Activated naive CD4-positive, alpha-beta T cell treated with Interleukin-2 at 50 U/mL for 16 hours (primary cell): ENCODE data around the gene DPYSL4.

Source experiments
- DNase-seq: peaks from one replicate; pipeline ENCODE4 v3.0.0-alpha.2; 2020

DPYSL4 gene

DNA sequence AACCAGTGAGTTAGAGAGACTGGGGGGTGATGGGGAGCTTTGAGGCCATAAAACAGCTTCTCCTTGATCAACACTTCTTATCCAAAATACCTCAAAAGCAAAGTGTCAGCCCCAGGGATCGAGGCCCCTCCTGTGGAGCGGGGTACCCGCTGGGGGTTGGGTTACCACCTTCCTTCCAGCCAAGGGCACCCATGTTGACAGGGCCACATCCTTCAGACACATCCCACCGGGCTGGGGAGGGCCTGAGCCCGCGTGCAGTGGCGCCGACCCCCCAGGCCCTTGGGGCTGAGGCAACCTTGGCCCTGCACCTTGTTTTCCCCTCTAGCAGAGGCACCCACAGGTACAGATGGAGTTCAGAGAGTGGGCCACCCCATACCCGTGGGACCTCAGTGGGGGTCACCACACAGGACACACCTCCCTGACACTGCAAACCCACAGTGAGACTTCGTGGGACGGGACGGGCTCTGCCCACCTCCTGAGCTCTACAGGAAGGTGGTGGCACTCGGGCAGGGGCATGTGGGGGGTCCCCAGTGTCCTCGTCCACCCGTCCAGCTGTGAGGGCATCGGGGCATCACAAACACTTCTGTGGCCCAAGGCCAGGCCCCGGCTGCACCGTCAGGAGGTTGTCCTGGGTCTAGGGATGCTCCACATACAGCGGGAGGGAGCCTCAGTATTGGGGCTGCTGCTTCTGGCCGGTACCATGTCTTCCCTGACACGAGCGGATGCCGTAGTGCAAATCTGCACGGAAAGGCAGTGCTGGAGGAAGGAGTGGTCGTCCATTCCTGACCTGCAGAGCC, 10.7 kb downstream of the DPYSL4 start:
- no peak for DNase-seq

DNA sequence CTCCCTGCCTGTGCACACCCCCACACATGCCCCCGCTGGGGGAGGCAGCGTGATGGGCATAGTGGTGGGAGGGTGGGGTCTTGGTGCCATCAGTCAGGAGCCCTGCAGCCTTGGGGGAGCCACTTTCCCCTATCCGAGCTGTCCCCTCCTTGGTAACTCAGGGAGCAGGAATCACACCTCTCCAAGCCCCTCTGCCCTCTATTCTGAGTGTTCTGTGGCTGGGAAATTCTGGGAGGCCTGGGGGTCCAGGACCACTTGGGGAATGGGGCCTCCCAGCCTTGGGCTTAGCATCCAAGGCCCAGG, 11.3 kb downstream of the DPYSL4 start:
- DNase-seq: no peak

DNA sequence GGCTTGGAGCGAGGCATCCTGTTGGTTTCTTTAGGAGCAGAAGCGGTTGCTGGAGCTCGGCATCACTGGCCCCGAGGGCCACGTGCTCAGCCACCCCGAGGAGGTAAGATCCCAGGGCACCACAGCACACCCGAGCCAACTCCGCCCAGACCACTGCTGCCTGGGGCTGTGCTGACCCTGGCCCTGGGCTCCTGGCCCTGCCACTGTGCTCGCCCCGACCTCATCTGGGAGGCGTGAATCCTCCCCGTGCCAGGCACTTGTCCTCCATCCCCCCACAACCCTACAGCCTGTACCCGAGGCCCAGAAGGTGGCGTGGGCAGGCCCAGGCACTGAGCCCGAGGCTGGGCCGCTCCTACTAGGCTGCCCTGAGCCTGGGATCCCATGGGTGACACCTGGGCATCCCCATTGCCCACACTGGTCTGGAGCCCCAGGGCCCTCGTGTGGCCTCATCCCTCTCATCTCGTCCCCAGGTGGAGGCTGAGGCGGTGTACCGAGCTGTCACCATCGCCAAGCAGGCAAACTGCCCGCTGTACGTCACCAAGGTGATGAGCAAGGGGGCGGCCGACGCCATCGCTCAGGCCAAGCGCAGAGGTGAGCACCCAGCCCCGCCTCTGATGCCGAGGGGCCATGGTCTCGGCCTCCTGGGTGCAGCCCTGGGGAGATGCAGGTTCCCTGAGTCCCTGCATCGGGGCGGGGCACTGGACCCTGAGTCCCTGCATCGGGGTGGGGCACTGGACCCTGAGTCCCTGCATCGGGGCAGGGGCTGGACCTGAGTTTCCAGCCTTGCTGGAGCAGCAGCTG, 11.8 kb downstream of the DPYSL4 start:
- DNase-seq: no peak

DNA sequence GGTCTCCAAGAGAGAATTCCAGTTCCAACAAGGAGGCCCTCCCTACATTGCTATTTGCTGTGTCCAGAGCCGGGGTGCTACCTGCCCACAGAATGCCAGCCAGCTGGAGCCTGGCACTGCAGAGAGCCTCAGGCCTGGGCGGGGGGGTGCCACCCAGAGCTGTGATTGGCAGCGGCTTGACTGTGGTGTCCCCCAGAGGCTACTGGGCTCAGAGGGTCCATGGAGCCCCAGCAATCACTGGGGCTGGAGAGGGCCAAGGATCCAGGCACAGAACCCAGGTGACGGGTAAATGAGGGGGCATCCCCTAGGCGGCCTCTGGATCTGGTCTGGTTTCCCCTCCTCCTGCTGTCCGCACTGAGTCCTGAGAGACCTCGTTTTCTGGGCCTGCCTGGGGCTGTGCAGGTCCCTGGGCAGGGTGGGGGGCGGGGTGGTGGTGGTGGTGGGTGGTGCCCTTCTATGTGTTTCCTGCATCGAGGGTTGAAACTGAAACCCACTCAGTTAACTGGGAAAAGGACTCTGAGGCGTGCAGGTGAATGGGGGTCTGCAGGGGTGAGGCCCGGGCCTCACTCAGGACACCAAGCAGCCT, 12.6 kb downstream of the DPYSL4 start:
- no peak for DNase-seq

DNA sequence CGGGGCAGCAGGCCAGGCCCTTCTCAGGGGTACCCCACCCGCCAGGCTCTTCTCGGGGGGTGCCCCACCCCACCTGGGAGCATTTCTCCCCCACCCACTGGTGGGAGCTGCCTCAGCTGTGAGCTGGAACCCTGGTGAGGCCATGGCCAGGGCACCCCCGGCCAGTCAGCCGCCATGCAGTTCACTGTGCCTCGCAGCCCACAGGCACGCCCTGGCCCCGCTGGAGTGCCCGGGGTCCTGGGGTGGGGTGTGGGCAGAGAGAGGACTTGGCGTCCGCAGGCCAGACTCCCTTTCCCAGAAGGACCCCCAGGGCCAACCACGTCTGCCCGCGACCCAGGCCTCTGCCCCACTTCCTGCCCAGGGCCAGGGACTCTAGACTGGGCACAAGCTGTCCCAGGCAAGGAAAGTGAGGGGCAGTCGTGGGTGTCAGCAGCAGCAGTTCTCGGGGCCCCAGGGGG, 13.1 kb downstream of the DPYSL4 start:
- DNase-seq: no peak

DNA sequence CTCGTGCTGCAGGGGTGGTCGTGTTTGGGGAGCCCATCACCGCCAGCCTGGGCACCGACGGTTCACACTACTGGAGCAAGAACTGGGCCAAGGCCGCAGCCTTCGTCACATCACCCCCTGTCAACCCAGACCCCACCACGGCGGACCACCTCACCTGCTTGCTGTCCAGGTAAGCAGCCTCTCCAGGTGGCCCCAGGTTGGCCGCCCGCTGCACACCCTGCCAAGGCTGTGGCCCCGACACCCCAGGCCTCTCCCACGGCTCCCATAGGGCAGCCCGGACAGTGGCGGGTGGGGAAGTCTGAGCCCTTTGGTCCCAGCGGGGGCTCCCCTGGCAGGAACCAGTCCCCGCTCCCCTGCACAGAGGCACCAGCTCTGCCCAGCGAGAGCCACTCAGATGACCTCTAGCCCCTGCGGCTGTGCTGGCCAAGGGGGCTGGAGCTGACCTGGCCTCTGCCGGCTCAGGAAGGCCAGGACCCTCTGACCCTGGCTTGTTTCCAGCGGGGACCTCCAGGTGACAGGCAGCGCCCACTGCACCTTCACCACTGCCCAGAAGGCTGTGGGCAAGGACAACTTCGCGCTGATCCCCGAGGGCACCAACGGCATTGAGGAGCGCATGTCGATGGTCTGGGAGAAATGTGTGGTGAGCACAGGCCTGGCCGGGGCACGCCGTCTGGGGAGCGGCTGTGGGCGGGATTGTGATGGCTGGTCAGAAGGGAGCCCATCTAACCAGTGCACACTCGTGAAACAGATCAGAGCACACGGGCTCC, 13.8 kb downstream of the DPYSL4 start:
- DNase-seq: no peak

DNA sequence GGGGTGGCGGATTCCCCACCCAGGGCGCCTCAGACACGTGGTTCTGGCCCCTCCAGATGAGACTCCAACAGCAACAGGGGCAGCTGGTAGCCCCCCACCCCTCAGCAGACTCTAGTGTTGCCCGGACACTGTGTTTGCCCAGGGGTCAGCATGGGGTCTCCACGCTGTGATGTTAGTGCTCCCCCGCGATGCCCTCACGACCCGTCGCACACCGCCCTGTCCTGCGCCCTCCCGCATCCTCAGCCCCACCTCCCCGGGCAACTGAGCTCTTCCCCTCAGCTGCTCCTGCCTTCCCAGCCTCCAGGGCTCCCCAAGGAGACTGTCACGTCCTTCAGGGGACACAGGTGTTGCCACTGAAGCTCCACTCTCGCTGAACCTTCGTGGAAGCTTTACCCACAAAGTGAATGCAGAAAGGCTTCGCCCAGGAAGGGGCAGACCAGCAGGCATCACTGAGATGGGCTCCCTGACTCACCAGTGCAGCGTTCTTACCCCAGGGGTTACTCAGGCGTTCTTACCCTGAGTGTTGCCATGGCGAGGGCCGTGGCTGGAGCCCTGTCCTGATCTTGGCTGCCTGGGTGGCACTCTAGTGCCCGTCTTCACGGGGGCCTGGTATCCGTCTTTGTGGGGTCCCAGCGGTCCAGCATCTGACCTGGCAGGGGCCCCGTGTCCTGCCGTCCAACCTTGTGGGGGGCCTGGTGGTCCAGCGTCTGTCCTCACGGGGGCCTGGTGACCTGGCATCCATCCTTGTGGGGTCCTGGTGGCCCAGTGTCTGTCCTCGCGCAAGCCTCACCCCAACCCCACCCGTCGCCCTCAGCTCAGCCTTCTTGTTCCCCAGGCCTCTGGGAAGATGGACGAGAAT, 14.6 kb downstream of the DPYSL4 start:
- DNase-seq: no peak

DNA sequence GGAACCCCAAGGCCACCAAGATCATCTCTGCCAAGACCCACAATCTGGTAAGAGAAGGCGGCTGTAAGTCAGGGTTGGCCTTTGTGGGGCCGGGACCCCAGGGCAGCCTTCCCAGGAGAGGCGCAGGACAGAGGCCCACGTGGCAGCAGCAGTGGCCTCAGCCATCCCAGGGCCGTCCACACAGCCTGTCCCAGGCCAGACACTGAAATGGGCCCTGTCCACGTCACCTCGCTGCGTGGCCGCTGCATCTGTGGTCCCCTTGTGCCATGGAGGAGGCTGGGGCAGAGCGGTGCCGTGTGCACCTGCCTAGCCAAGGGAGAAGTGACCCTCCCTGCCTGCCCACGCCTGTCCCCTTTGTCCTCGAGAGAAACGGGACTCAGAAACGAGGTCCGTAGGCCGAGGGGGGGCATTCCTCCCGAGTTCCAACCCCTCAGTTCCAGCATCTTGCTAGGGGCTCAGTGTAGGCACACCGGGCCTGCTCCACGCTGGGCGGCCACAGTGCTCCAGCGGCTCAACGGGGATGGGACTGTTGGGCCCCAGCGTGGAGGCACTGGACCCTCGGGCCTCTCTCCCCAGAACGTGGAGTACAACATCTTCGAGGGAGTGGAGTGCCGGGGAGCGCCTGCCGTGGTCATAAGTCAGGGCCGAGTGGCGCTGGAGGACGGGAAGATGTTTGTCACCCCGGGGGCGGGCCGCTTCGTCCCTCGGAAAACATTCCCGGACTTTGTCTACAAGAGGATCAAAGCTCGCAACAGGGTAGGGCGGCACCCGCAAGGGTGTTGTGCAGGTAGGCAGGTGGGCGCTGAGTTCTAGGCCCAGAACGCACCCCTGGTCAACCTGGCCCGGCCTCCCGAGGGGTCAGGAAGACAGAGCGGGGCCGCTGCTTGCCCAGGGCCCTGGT, 15.6 kb downstream of the DPYSL4 start:
- DNase-seq: no peak

DNA sequence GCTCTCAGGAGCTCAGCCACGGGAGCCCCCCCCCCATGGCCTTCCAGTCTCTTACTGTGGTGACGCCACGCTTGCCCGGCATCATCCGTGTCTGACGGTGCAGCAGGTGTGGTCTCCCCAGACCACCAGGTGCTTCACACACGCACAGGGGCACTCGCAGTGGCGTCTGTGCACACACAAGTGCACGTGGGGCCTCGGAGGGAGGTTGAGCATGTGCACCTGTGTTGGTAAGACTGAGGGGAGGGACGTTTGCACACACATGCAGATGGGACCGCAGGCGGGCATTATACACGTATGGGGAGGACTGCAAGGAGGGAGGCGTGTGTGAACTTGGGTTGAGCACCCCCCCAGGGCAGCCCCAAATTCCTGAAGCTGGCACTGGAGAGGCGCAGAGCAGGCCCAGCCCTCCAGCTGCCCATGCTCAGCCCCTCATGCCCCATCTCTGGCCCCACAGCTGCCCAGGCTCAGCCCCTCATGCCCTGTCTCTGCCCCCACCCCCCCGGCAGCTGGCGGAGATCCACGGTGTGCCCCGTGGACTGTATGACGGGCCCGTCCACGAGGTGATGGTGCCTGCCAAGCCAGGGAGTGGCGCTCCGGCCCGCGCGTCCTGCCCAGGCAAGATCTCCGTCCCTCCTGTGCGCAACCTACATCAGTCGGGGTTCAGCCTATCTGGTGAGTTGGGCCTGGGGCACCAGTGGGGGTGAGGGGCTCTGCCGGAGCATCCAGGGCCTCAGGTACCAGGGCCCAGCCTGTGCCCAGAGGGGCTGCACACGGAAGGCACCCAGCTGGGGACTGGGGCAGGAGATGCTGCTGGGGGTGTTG, 16.7 kb downstream of the DPYSL4 start:
- no peak for DNase-seq

DNA sequence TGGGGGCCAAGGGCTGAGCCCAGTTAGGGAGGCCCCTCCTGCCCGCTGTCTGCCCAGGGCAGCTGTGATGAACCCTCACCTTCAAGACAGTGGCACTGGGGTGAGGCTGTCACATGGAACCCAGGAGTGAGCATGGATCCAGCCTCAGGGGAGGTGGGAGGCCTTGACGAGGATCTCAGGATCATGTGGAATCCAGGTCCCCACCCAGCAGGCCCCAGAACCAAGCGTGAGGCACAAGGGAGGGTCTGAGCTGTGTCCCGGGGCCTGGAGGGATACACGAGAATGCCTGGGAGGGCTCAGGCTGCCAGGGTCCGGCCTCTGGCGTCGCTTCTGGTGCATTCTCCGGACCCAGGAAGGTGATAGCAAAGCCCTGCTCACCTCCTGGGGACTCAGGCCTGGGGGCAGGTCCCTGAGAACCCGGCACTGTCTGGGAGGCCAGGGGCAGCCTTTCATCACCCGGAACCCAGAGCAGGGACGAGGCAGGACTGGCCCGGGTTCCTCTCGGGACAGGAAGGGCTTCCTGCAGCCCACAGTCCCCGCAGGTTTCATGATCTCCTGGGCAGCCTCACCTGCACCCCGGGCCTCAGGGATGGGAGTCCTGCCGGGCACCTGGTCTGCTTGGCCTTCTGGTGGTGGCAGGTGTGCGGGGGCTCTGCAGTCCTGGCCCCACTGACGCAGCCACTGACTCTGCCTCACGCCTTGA, 17.5 kb downstream of the DPYSL4 start:
- no peak for DNase-seq

DNA sequence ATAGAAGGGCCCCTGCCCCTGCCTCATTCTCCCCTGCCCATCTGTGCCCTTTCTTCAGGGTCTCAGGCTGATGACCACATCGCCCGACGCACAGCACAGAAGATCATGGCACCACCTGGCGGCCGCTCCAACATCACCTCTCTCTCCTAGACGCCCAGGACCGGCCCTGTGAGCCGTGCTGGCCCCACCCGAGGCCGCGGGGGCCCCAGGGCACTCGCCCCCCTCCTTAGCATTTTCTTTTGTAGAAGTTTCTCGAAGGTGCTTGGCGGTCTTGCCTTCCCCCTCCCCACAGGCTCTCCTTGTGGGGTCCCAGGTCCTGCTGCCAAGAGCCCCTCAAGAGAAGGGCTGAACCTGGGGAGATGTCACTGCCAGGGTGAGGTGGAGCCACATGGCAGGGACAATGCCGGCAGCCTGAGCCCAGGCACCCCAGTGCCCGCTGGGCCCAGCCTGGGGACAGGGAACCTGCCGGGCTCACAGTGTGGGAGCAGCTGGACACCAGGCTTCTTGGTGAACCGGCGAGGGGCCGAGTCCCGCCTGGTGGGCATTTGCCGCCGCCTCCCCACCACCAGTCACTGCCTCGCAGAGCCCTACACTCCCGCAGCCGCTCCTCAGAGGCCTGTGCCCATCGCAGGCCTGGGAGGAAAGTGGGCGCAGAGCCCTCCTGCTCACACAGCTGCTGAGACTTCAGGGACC, 18.2 kb downstream of the DPYSL4 start:
- DNase-seq: no peak

DNA sequence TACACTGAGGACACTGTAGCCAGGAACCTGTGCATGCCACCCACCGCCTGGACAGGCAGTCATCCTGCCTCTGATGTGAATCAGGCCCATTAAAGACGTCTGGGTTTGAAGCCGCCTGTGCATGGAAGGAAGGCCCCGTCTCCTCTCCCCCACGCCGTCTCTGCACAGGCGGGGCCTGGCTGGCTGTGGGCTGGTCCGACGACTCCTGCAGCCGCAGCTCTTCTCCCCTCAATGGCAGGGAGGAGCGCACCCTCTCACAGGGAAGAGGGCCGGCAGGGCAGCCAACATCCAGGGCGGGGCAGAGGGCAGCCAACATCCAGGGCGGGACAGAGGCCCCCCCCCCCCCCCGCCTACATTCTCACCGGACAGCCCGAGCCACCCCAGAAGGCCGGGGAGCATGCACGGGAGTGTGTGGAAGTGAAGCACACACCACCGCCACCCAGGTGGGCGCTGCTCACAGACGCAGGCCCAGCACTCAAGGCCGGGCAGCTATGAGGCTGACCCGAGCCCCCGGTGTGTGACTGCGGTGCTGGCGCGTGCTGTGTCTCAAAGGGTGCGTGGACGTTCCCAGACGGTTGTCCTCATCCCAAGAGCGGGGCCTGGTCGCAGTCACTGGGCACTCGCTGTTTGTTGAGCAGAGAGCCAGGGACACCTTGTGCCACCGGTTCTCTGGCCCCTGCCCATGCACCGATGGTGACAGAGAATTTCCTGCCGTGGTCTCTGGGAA, 19.1 kb downstream of the DPYSL4 start:
- DNase-seq: no peak

DNA sequence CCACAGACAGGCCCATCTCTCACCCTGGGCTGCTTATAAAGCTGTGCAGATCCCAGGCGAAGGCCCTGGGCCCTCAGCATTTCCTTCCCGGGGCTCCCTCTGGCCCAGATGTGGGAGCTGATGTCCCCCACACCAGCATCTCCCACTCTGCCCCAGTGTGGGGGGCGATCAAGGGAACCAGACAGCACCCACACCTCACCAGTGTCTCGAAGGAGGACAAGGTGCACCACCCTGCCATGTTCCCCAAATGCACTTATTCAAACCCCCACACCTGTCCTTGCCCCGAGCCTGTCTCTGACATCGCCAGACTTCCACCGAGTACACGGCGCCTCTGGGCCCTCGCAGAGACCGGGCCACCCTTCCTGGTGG, 19.6 kb downstream of the DPYSL4 start:
- no peak for DNase-seq

DNA sequence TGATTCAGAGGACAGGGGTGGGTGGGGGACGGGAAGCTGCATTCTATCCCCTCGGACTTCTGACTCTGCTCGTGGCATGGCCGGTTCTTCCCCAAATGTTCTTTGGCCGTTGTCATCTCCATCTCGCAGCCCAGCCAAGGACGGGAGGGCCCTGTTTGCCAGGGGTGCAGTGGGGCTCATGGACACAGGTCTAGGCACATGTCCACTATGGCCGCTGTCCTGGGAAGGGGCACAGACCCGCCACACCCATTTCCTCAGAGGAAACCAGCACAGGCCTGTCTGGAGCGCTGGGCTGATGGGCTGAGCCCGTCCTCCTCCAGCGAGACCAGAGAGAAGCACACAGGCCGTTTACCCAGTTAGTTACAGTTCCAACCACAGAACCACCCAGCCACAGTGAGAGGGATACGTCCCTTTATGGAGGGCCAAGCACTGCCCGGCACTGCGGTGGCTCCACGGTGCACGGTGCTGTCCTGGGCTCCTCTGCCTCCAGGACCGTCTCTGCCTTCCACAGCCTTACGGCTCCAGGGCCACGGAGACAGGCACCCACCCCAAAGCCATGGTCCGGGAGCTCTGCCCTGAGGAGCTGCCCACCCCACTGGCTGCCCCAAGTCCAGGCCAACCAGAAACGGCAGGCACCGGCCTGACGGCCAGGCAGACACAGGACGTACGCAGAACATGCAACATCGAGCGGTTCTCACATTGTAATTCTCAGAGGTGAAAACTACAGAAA, 20.2 kb downstream of the DPYSL4 start:
- no peak for DNase-seq

DNA sequence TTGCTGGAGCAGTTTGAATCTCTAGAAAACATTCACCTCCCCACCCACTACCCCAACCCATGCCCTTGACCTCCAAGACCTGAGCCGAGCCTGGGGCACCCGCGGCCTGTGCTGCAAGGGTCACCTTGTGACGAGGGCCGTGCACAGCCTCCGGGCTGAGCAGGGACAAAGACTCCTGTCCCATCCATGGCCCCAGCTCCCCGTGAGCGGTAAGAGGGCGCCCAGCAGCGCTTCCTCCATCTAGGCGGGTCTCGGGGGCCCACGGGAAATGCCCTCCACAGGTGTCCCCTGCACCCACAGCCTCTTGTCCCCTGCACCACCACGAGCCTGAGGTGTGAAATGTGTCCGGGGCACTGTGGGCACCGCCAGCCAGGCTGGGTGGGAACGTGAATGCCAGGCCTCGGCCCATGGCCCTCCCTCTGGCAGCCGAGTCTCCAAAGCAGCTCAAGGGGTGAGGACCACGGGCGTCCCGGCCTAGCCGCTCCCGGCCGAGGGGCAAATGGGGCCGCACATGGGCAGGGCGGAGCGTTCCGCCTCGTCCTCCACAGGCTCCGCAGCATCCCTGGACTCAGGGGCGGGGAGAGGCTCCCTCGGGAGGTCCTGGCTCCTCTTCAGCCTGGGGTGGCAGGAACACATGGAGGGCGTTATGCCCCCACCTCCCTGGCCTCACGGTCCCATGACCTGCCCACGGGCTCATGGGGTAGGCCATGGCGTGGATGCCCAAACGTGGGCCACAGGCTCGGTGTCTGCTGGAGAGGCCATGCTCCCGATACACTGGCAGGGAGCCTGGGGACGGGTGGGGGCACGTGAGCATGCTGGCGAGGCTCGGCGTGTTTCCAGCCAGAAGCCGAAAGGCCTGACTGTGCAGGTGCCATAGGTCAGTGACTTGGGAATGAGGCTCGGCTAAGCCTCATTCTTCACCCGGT, 21.1 kb downstream of the DPYSL4 start:
- no peak for DNase-seq

DNA sequence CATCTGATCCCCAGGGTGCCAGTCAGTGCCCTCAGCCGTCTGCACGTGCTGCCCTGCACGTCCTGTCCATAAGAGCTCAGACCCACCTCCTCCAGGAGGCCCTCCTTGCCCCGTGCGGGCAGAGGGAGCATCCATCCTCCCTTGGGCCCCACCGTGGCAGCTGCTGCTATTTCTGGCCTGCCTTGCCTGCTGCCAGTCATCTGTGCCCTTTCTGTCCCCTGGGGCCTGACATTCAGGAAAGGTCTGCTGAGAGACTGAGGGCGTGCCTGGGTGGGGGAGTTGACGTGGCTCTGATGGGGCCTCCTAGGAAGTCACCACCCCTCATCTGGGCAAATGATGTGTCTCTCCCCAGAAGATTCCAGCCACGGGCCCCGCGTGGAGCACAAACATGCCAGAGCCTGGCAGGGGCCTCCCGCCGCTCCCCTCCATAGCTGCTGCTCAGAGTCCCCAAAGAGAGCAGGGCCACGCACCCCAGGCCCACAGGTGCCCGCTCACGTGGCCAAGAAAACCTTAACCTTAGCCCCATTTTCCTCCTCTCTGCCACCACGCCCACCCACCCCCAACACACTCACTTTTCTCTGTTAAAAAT, 21.8 kb downstream of the DPYSL4 start:
- DNase-seq: no peak
